ENCODE data around the gene ZNF189.

The ZNF189 gene

GRCh38 chr9:101356619-101357018 is 42.0 kb upstream of the ZNF189 start:
- no peak overlapping the region for H3K27ac ChIP-seq
- TF ChIP-seq, protein P1, sequence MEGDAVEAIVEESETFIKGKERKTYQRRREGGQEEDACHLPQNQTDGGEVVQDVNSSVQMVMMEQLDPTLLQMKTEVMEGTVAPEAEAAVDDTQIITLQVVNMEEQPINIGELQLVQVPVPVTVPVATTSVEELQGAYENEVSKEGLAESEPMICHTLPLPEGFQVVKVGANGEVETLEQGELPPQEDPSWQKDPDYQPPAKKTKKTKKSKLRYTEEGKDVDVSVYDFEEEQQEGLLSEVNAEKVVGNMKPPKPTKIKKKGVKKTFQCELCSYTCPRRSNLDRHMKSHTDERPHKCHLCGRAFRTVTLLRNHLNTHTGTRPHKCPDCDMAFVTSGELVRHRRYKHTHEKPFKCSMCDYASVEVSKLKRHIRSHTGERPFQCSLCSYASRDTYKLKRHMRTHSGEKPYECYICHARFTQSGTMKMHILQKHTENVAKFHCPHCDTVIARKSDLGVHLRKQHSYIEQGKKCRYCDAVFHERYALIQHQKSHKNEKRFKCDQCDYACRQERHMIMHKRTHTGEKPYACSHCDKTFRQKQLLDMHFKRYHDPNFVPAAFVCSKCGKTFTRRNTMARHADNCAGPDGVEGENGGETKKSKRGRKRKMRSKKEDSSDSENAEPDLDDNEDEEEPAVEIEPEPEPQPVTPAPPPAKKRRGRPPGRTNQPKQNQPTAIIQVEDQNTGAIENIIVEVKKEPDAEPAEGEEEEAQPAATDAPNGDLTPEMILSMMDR (conservative IDR thresholded peaks at IDR 0.05) = no peak

DNA sequence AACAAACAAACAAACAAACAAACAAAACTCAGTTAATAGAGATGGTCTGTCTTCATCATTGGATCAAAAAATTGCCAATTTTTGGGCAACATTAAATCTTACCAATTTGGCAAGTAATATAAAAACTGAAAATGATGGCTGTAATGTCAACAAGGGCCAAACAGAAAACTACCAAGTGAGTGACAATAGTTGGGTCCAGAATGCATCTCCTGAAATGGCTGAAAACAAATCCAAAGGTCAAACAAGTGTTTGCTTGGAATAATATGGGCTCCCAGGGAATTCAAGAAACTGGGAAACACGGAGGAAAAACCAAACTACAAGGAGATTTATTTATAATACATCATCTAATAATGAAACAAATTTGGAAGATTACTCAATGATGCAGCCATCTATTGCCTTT is 39.0 kb upstream of the ZNF189 start:
- TF ChIP-seq, protein P1 (conservative IDR thresholded peaks at IDR 0.05) = no peak
- H3K27ac ChIP-seq = no peak overlapping the region

- TF ChIP-seq, protein P1 (conservative IDR thresholded peaks at IDR 0.05) = no peak
- no peak overlapping the region for H3K27ac ChIP-seq
These were observed 38.0 kb upstream of the ZNF189 start for GRCh38 chr9:101360647-101361046.

DNA sequence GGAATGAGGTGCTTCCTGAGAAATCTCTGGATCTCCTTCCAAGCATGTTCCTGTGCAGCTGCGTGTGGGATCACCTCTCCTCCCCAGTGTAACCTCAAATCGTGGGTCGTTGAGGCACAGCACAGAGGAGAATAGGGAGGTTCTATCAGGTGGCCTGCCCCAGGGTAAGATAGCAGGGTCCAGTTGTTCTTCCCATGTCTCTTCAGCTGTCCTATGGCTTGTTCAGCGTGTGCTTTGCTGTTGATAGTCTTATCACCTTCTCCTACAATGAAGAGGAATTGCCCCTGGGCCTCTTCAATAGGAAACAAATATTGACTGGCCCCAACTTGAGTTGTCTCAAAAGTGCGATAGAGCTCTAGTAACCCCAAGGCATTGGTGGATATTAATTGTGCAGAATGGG is 36.2 kb upstream of the ZNF189 start:
- TF ChIP-seq, protein P1 (conservative IDR thresholded peaks at IDR 0.05) = no peak

GRCh38 chr9:101365181-101365580 is 33.5 kb upstream of the ZNF189 start:
- TF ChIP-seq, protein P1 (conservative IDR thresholded peaks at IDR 0.05) = no peak
- peak overlapping the region; percentile 69 for H3K27ac ChIP-seq

More for the DNA sequence above, 36.2 kb upstream of the ZNF189 start:
- H3K27ac ChIP-seq = no peak overlapping the region

DNA sequence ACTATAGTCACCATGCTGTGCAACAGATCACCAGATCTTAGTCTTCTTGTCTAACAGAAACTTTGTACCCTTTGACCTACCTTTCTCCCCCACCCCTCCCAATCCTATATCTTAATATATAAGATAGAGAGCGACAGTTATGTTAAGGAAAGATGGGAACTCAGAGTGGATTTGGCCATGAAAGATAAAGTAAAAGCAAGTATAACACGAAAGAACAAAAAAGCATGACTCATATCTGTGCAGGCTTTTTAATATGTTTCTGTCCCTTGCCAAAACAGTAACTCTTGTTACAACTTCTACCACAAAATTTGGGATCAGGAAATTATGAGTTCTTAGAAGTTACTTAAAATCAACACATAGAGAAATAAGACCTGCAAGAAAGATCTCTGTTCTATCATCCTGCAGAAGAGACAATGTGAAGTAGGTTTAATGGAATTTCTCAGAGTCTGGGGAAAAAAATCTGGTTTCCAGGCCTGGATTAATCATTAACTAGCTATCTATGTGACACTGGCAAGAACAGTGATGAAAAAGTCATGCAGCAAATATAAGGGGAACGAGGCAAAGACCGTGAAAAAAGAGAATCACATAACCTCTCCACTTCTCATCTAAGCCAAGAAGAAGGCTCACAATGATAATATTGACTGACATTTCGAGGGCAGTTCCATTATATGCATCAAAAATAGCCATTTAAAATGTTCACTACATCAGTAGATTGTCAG is 32.5 kb upstream of the ZNF189 start:
- TF ChIP-seq, protein P1 (conservative IDR thresholded peaks at IDR 0.05) = no peak
- H3K27ac ChIP-seq = peak overlapping the region; percentile 69

GRCh38 chr9:101367323-101367722 is 31.3 kb upstream of the ZNF189 start:
- peak overlapping the region; percentile 69 for H3K27ac ChIP-seq

More at GRCh38 chr9:101367323-101367722, 31.3 kb upstream of the ZNF189 start:
- TF ChIP-seq, protein P1 (conservative IDR thresholded peaks at IDR 0.05) = no peak
